Activated B cell treated with CpG ODN at 0.5 μM for 24 hours (primary cell): Measurements from ENCODE around the gene OR9Q2. TPM values are rescaled to one million over a fixed set of nuclear protein-coding genes. Genes with fewer than 3 reads are reported as not detected.
"Not testable (repeated sequence)": the region's sequence is repeated elsewhere in the genome, so short reads cannot be mapped to it uniquely, and the experiment has no call there.

Experiments used
- ATAC-seq: fragments of 200-7000 bp; cut with Tn5 transposase; one replicate; pipeline ENCODE4 v1.10.0; 2021; ENCODE audit warnings: low read depth, mild to moderate bottlenecking, moderate library complexity
- CTCF ChIA-PET: fragments of 350-600 bp; sonication (Branson Sonifier 250); formaldehyde crosslinking; loops from one replicate; lab custom pipeline; 2021; ENCODE audit warnings: antibody characterized with exemption; lab: Charles Lee
- POLR2A ChIA-PET: fragments of 350-600 bp; sonication (Branson Sonifier 250); formaldehyde crosslinking; loops from one replicate; lab custom pipeline; 2021; ENCODE audit warnings: antibody characterized with exemption; lab: Charles Lee
- DNase-seq: peaks from one replicate; pipeline ENCODE4 v3.0.0; 2022
- H3K27ac Mint-ChIP-seq: one replicate; pipeline ENCODE4 v1.8.0; 2020; ENCODE audit warnings: mixed read lengths
- H3K27me3 Mint-ChIP-seq: one replicate; pipeline ENCODE4 v1.8.0; 2021; ENCODE audit warnings: mixed read lengths
- H3K36me3 Mint-ChIP-seq: one replicate; pipeline ENCODE4 v1.8.0; 2021; ENCODE audit warnings: low read depth, mixed read lengths
- H3K4me1 Mint-ChIP-seq: one replicate; pipeline ENCODE4 v1.8.0; 2021; ENCODE audit warnings: mixed read lengths
- H3K4me3 Mint-ChIP-seq: one replicate; pipeline ENCODE4 v1.8.0; 2020; ENCODE audit warnings: mild to moderate bottlenecking, mixed read lengths
- H3K9me3 Mint-ChIP-seq: one replicate; pipeline ENCODE4 v1.8.0; 2020; ENCODE audit warnings: mixed read lengths
- CTCF ChIP-seq: fragments of 200-600 bp; IDR thresholded peaks from one replicate; pipeline ENCODE4 v1.8.0; 2022; ENCODE audit warnings: antibody characterized with exemption, mild to moderate bottlenecking
- intact Hi-C: fragments of 100-400 bp; cut with micrococcal nuclease; formaldehyde crosslinking; loops from one replicate; pipeline ENCODE4 v1.15.1; 2024
- total RNA-seq: library from RNA; stranded (reverse); gene quantifications from 2 replicates; pipeline ENCODE4 v1.2.3, GENCODE V29; 2022

The OR9Q2 gene
- total RNA-seq, 1 donor from 2014 or later, result not detected

GRCh38 chr11:58192229-58192628 is 3.4 kb downstream of the OR9Q2 start:
- Mint-ChIP-seq H3K9me3 (no peaks in the 10 kb centered on the region), H3K27me3 (no peaks in the 10 kb centered on the region), H3K4me3 (no peak overlapping the region), H3K36me3 (no peaks in the 10 kb centered on the region), H3K27ac (no peak overlapping the region), H3K4me1 (no peaks in the 10 kb centered on the region)
- CTCF ChIA-PET, result no interaction called here
- DNase-seq (no peak), ATAC-seq (no peak)
- TF ChIP-seq CTCF, result no peak
- POLR2A ChIA-PET, result no interaction called here
- intact Hi-C loops, result no loop called here

- H3K4me1 Mint-ChIP-seq, result no peaks in the 10 kb centered on the region
- ChIA-PET POLR2A (no interaction called here), CTCF (no interaction called here)
- TF ChIP-seq CTCF, result no peak
- no peak for DNase-seq
- no peak overlapping the region for H3K27ac Mint-ChIP-seq
- H3K9me3 Mint-ChIP-seq, result peaks cover 4% of the 10 kb centered on the region
- H3K4me3 Mint-ChIP-seq, result no peak overlapping the region
- no peaks in the 10 kb centered on the region for H3K27me3 Mint-ChIP-seq
- H3K36me3 Mint-ChIP-seq, result no peaks in the 10 kb centered on the region
- intact Hi-C loops, result no loop called here
- ATAC-seq, result no peak
These were observed 4.5 kb downstream of the OR9Q2 start for GRCh38 chr11:58193391-58193790.

- H3K27ac Mint-ChIP-seq, result no peak overlapping the region
- CTCF ChIA-PET, result no interaction called here
- POLR2A ChIA-PET, result no interaction called here
- no peak overlapping the region for H3K4me3 Mint-ChIP-seq
- intact Hi-C loops, result no loop called here
- no peak for DNase-seq
- H3K4me1 Mint-ChIP-seq, result no peaks in the 10 kb centered on the region
- no peak for TF ChIP-seq CTCF
- no peaks in the 10 kb centered on the region for H3K27me3 Mint-ChIP-seq
- H3K36me3 Mint-ChIP-seq, result no peaks in the 10 kb centered on the region
- peaks cover 4% of the 10 kb centered on the region for H3K9me3 Mint-ChIP-seq
- no peak for ATAC-seq
These were observed 7.1 kb downstream of the OR9Q2 start for GRCh38 chr11:58195939-58196338.

- no peak for ATAC-seq
- no peaks in the 10 kb centered on the region for H3K36me3 Mint-ChIP-seq
- H3K4me3 Mint-ChIP-seq, result no peak overlapping the region
- no peaks in the 10 kb centered on the region for H3K27me3 Mint-ChIP-seq
- POLR2A ChIA-PET, result no interaction called here
- no peak overlapping the region for H3K27ac Mint-ChIP-seq
- no peak for TF ChIP-seq CTCF
- peaks cover 4% of the 10 kb centered on the region for H3K9me3 Mint-ChIP-seq
- no peak for DNase-seq
- no peaks in the 10 kb centered on the region for H3K4me1 Mint-ChIP-seq
- CTCF ChIA-PET, result no interaction called here
- intact Hi-C loops, result no loop called here
These were observed 10.4 kb downstream of the OR9Q2 start for GRCh38 chr11:58199271-58199670.

GRCh38 chr11:58204042-58204441 is 15.2 kb downstream of the OR9Q2 start, which contains the start of gene OR1S2:
OR1S2 (minus strand) TSS chr11:58204142; CDS start chr11:58204142, 0 bp downstream.
- no peak within 1 kb of the TSS for H3K27ac Mint-ChIP-seq
- ChIA-PET CTCF (no interaction called here), POLR2A (no interaction called here)
- peaks cover 5% of the 10 kb centered on the region for H3K27me3 Mint-ChIP-seq
- intact Hi-C loops, result no loop called here
- H3K36me3 Mint-ChIP-seq, result no peaks in the 10 kb centered on the region
- DNase-seq (no peak), ATAC-seq (no peak)
- H3K4me1 Mint-ChIP-seq, result no peaks in the 10 kb centered on the region
- TF ChIP-seq CTCF, result no peak
- no peaks in the 10 kb centered on the region for H3K9me3 Mint-ChIP-seq
- no peak within 1 kb of the TSS for H3K4me3 Mint-ChIP-seq

GRCh38 chr11:58212420-58212819 is 23.6 kb downstream of the OR9Q2 start, which contains the start of gene OR1S1:
OR1S1 (plus strand) TSS chr11:58212720.
- intact Hi-C loops, H3K27me3 Mint-ChIP-seq, ATAC-seq, POLR2A ChIA-PET, CTCF ChIA-PET, H3K36me3 Mint-ChIP-seq, H3K4me3 Mint-ChIP-seq, H3K27ac Mint-ChIP-seq, H3K9me3 Mint-ChIP-seq, DNase-seq, H3K4me1 Mint-ChIP-seq: not testable (repeated sequence)
